ENCODE data around the gene PLSCR3. TPM values are rescaled to one million over a fixed set of nuclear protein-coding genes. Genes with fewer than 3 reads are reported as not detected.
A peak's percentile ranks its signal among the peaks of the same experiment; 100 is the strongest.

Gene PLSCR3
- total RNA-seq, 4 donors from 2014 or later = 18.3 to 21.6 (median 19.9) TPM

DNA sequence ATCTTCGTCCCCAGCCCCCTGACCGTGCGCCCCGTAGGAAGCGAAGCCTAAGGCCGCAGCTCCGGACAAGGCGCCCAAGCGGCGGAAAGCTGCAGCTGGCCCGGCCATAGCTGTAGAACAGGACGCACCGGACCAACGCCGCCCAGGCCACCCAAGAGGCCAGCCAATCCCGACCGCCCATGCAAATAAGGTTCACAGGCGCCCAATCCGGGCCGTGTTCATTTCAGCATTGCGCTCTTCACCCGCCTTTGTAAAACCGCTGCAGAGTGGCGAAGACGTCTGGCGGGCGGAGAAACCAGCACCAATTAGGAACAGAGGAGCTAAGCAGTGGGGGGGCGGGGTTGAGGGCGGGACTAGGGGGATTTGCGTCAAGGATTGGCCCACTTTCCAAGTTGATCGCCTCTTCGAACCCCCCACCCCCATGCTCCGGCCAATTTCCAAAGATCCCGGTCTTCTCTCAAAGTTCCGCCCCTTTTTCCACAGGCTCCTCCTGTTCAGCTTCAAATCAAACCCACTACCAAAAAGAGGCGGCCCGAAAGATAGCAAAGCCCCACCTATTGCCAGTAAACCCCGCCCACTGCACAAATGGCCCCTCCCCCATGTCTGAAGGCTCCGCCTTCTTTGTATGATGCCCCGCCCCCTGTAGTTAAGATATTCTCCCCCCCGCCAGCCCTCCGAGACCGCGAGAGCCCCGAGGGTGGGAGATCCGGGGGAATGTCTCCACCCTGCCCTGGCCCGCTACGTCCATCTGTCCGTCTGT lies 9.8 kb upstream of the PLSCR3 start, which contains the start of gene TMEM256:
Gene TMEM256, minus strand, starts transcription at position 121 of the 760 bp plus-strand sequence. Its CDS starts 13 bp downstream, at position 108.
- no peaks in the 10 kb centered on the region for H3K27me3 ChIP-seq
- no peaks in the 10 kb centered on the region for H3K9me3 ChIP-seq
- intact Hi-C loops (cut with DNase I) = no loop called here
- WGBS, 2 donors = 0 to 1% methylated on average over 29 to 31 of the region's 49 CpGs
- TF ChIP-seq POLR2A (IDR thresholded peaks at IDR 0.05) (peak; percentile 79 to 99), CTCF (IDR thresholded peaks at IDR 0.05) (no peak)
- no peaks in the 10 kb centered on the region for H3K36me3 ChIP-seq
- peaks cover 9 to 19% of the 10 kb centered on the region in 2 donors for H3K4me1 ChIP-seq
- peak within 1 kb of the TSS; percentile 81 to 84 (median 81) for H3K27ac ChIP-seq
- peak; percentile 99 for DNase-seq
- H3K4me3 ChIP-seq (replicated peaks in 1 of 3) = peak within 1 kb of the TSS; percentile 47 to 64 (median 59)

GRCh38 chr17:7403727-7403976 lies 9.3 kb upstream of the PLSCR3 start:
- TF ChIP-seq CTCF (IDR thresholded peaks at IDR 0.05) = no peak
- H3K4me1 ChIP-seq = peaks cover 9 to 19% of the 10 kb centered on the region in 2 donors
- 0% methylated on average over 4 to 11 of the region's 13 CpGs for WGBS, 2 donors
- no peak for DNase-seq
- intact Hi-C loops (cut with DNase I) = no loop called here
- H3K27ac ChIP-seq = peak overlapping the region; percentile 81 to 84 (median 81)
- no peaks in the 10 kb centered on the region for H3K27me3 ChIP-seq
- H3K36me3 ChIP-seq = no peaks in the 10 kb centered on the region
- no peaks in the 10 kb centered on the region for H3K9me3 ChIP-seq
- H3K4me3 ChIP-seq (replicated peaks in 1 of 3) = peak overlapping the region in 2 of 3 donors; percentile 59 to 64

DNA sequence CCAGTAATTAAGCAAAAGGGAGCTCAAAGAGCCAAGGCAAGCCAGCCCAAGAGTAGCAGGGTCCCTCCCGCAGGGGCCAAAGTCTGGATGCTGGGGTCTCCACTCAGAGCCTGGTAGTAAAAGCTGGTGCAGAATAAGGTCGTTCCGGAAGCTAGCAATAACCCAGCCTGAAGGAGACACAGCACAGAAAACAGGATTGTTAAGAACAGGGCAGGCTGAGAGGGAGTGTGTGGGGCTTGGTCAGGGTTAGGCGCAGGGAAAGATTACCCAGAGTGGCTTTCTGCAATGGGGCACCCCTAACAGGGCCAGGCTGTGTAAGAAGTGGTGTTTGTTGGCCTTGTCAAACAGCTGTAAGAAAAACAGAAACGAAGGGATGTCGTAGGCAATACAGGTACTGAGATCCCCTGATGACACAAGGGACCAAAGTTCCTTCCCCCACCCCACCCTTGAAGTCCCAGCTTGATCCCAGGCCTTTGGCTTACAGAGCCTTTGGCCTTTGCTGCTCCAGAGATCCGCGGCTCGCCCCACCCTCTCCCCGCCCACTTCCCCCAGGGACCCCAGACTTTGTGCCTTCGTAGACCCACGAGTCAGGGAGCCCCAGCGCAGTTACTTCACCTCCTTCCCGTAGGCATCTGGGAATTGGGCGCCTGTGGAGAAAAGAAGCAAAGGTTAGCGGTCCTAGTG lies 8.9 kb upstream of the PLSCR3 start:
- no peak for TF ChIP-seq POLR2A (IDR thresholded peaks at IDR 0.05)
- TF ChIP-seq CTCF (IDR thresholded peaks at IDR 0.05) = no peak
- no peak for DNase-seq
- no peaks in the 10 kb centered on the region for H3K36me3 ChIP-seq
- no peaks in the 10 kb centered on the region for H3K27me3 ChIP-seq
- H3K4me1 ChIP-seq = peaks cover 9 to 19% of the 10 kb centered on the region in 2 donors
- H3K4me3 ChIP-seq (replicated peaks in 1 of 3) = peak overlapping the region in 2 of 3 donors; percentile 59 to 64
- intact Hi-C loops (cut with DNase I) = no loop called here
- WGBS, 2 donors = 11 to 15% methylated on average over 14 to 16 of the region's 16 CpGs
- peak overlapping the region; percentile 81 to 84 (median 81) for H3K27ac ChIP-seq
- no peaks in the 10 kb centered on the region for H3K9me3 ChIP-seq

DNA sequence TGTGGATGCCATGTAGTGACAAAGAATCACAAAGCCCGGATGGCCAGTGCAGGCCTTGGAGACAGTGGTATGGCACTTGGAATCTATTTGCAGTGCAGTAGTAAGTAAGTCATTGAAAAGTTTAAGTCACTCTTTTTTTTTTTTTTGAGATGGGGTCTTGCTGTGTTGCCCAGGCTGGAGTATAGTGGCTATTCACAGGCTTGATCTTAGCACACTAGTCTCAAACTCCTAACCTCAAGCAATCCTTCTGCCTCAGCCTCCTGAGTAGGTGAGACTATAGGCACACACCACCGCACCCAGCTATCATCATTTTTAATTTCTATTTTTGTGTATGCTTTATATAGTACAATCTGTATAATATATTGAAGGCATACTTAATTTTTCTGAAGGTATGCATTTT lies 4.3 kb upstream of the PLSCR3 start:
- no peak for DNase-seq
- no peaks in the 10 kb centered on the region for H3K36me3 ChIP-seq
- WGBS, 2 donors = 82 to 87% methylated on average over 2 of the region's 2 CpGs
- peaks cover 16 to 22% of the 10 kb centered on the region in 2 donors for H3K4me1 ChIP-seq
- H3K4me3 ChIP-seq (replicated peaks in 1 of 3) = no peak overlapping the region
- no peak overlapping the region for H3K27ac ChIP-seq
- TF ChIP-seq CTCF (IDR thresholded peaks at IDR 0.05) (no peak), POLR2A (IDR thresholded peaks at IDR 0.05) (no peak)
- intact Hi-C loops (cut with DNase I) = no loop called here
- H3K27me3 ChIP-seq = no peaks in the 10 kb centered on the region
- H3K9me3 ChIP-seq = no peaks in the 10 kb centered on the region

GRCh38 chr17:7396147-7396546 lies 1.8 kb upstream of the PLSCR3 start:
- H3K27ac ChIP-seq = no peak overlapping the region
- TF ChIP-seq POLR2A (IDR thresholded peaks at IDR 0.05) = no peak
- no peak for TF ChIP-seq CTCF (IDR thresholded peaks at IDR 0.05)
- H3K4me3 ChIP-seq (replicated peaks in 1 of 3) = no peak overlapping the region
- H3K9me3 ChIP-seq = no peaks in the 10 kb centered on the region
- DNase-seq = no peak
- intact Hi-C loops (cut with DNase I) = no loop called here
- H3K36me3 ChIP-seq = no peaks in the 10 kb centered on the region
- no peaks in the 10 kb centered on the region for H3K27me3 ChIP-seq
- 90 to 98% methylated on average over 4 of the region's 4 CpGs for WGBS, 2 donors
- peaks cover 11 to 18% of the 10 kb centered on the region in 2 donors for H3K4me1 ChIP-seq

Measured in thyroid gland (tissue), 4 donors.